ENCODE measurements around the gene NKAIN4.

Gene NKAIN4

DNA sequence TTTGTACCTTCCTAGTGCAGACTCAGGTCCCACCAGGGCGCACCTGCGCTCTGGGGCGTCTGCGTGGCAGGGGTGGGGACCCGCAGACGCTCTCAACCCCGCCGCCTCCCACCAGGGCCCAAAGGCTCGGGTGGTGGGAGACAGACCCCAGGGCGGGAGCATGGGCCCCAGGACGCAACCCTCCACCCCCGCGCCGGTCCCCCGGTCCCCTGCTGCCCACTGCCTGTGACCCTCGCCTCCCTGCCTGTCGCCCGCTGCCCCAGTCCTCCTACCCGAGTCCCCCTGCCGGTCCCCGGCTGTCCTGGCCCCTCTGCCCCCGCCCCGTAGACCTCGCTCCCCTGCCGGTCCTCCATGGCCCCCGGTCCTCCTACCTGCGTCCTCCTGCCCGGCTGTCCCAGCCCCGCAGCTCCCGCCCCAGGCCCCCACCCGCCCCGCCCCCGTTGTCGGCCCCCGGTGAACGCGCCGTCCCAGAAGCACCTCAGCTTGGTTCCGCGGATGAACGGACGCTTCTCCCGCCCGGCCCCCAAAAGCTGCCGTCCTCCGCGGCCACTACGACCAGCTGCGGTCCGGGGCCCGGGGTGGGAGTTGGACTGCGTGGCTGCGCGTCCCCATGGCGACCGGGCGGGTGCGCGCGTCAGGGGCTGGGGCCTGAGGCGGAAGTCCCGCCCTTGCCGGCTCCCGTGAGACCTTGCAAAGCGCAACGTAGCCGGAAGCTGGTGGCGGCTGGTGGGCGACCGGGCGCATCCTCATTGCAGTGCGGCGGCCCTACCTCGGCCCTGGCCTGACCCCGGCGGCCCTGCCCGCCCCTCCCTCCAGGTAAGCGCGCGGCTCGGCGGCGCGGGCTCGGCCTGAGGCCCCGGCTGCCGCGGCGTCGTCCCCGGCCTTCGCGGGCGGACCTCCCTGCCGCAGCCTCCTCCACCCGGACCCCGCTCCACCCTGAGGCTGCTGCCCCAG is 18.1 kb upstream of the NKAIN4 start, which contains the start of gene ARFGAP1:
TSS of gene ARFGAP1 (plus strand) at position 709 of the 954 bp plus-strand sequence. CDS start 2,768 bp downstream, outside the sequence.
- Histone ChIP-seq H3K27ac (peak within 1 kb of the TSS; percentile 70 to 83), H3K27me3 (peaks cover 0 to 13% of the 10 kb centered on the region in 2 donors), H3K36me3 (peaks cover 9 to 23% (median 18%) of the 10 kb centered on the region in 3 donors), H3K9me3 (no peaks in the 10 kb centered on the region), H3K4me3 (peak within 1 kb of the TSS; percentile 90 to 100), H3K4me1 (peaks cover 0 to 28% (median 23%) of the 10 kb centered on the region in 4 donors)
- TF ChIP-seq, protein P1, sequence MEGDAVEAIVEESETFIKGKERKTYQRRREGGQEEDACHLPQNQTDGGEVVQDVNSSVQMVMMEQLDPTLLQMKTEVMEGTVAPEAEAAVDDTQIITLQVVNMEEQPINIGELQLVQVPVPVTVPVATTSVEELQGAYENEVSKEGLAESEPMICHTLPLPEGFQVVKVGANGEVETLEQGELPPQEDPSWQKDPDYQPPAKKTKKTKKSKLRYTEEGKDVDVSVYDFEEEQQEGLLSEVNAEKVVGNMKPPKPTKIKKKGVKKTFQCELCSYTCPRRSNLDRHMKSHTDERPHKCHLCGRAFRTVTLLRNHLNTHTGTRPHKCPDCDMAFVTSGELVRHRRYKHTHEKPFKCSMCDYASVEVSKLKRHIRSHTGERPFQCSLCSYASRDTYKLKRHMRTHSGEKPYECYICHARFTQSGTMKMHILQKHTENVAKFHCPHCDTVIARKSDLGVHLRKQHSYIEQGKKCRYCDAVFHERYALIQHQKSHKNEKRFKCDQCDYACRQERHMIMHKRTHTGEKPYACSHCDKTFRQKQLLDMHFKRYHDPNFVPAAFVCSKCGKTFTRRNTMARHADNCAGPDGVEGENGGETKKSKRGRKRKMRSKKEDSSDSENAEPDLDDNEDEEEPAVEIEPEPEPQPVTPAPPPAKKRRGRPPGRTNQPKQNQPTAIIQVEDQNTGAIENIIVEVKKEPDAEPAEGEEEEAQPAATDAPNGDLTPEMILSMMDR (IDR thresholded peaks at IDR 0.05) = no peak
- intact Hi-C loops (cut with DNase I; ENCODE audit: low total_unique reads) = no loop called here
- DNase-seq = peak; percentile 84 to 93

DNA sequence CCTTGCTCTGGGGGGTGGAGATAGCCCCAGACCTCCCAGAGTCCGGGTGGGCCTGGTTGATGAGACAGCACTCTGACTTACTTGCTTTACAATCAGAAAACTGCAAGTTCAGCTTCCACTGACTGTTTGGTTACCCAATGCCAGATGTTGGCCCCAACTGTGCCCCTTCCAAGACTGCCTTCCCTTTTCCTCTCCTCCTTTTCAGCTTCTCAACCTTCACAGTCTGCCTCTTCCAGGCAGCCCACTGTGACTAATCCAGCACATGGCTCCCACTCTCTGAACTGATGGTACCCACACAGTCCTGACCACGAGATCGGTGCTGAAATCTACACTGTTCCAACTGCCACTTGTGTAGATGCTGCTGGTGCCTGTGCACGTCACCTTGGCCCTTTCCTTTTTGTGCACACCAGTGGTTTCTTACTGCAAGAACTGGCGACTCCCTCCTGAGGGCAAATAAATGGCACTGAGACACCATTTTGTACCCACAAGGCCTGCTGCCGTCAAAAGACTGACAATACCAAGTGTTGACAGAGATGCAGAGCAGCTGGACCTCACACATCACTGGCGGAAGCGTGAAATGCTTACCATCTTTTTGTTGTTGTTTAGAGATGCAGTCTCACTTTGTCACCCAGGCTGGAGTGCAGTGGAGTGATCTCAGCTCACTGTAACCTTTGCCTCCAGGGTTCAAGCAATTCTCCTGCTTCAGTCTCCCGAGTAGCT is 16.5 kb upstream of the NKAIN4 start:
- DNase-seq = no peak
- intact Hi-C loops (cut with DNase I; ENCODE audit: low total_unique reads) = no loop called here

DNA sequence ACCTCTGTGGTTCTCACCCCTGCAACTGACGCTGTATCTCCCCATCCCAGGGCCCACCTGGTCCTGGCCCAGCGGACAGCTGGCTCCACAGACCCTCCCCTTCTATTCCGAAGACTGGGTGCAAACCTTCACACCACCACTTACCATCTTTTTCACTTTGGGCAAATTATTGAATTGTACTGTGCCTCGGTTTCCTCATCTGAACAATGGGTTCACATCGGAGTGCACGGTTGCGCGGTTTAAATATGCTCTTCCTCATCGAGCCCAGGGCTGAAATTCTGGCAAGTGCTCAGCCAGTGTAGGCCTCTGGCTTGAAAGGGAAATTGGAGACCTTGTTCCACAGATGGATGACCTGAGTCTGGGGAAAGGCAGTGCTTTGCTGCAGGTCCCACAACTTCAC is 15.5 kb upstream of the NKAIN4 start:
- TF ChIP-seq, protein P1 (IDR thresholded peaks at IDR 0.05) = no peak
- Histone ChIP-seq H3K36me3 (no peaks in the 10 kb centered on the region), H3K27me3 (peaks cover 0 to 36% of the 10 kb centered on the region in 2 donors), H3K4me3 (no peak overlapping the region), H3K27ac (no peak overlapping the region), H3K9me3 (no peaks in the 10 kb centered on the region), H3K4me1 (peaks cover 0 to 23% (median 17%) of the 10 kb centered on the region in 4 donors)
- DNase-seq = no peak
- intact Hi-C loops (cut with DNase I; ENCODE audit: low total_unique reads) = no loop called here

More for the DNA sequence above, 16.5 kb upstream of the NKAIN4 start:
- Histone ChIP-seq H3K4me1 (peaks cover 0 to 28% (median 22%) of the 10 kb centered on the region in 4 donors), H3K4me3 (no peak overlapping the region), H3K27ac (no peak overlapping the region), H3K27me3 (peaks cover 0 to 27% of the 10 kb centered on the region in 2 donors), H3K9me3 (no peaks in the 10 kb centered on the region), H3K36me3 (peaks cover 0 to 7% (median 2%) of the 10 kb centered on the region in 3 donors)
- TF ChIP-seq, protein P1 (IDR thresholded peaks at IDR 0.05) = no peak

DNA sequence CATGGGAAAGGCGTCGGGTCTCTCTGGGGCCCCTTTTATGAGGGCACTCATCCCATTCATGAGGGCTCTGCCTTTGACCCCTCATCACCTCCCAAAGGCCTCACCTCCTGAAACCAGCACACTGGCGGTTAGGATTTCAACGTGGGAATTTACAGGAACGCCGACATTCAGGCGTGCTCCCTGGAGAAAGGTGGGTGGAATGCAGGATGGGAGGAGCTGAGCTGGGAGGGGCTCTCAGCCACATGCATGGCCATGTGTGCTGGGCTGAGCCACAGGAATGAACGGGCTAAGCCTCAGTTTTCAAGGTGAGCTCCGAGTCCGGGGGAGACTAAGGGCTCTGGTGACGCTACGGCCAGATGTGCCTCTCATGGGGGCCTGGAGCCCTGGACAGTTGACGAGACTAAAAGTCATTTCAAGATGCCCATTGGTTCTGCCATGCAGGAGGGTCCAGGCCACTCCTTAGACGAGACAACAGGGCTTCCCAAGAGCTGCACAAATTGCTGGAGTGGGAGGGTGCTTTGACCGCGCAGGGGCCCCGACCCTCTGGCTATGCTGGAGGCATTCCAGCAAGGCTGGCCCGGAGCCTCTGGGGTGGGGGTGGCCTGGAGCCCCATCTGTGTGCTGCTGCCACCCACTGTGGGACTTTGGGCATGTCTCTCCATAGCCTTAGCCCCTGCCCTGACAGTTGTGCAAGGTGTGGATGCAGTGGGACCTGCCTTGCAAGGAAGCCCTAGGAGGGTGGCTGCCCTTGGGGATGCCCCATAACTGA is 14.6 kb upstream of the NKAIN4 start:
- Histone ChIP-seq H3K27ac (no peak overlapping the region), H3K4me1 (peaks cover 0 to 15% (median 8%) of the 10 kb centered on the region in 4 donors), H3K36me3 (no peaks in the 10 kb centered on the region), H3K9me3 (no peaks in the 10 kb centered on the region), H3K27me3 (peaks cover 0 to 44% of the 10 kb centered on the region in 2 donors), H3K4me3 (no peak overlapping the region)
- intact Hi-C loops (cut with DNase I; ENCODE audit: low total_unique reads) = no loop called here
- DNase-seq = no peak
- TF ChIP-seq, protein P1 (IDR thresholded peaks at IDR 0.05) = no peak

DNA sequence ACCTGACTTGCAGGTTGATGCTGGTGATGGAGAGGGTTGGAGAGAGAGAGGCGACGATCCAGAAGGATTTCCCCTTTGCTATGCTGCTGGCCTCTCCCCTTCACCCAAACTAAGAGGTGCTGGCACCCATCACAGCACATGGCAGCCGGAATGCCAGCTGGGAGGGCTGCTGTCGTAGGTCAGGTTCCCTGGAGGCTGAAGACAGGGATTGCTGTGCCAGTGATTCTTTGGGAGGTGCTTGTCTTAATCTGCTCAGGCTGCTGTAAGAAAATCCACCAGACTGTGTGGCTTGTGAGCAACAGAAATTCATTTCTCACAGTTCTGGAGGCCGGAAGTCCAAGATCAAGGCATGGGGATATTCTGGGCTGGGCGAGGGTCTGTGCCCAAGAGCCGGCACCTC is 14.0 kb upstream of the NKAIN4 start:
- no peak overlapping the region for H3K4me3 ChIP-seq
- H3K4me1 ChIP-seq = peaks cover 0 to 9% (median 3%) of the 10 kb centered on the region in 4 donors
- TF ChIP-seq, protein P1 (IDR thresholded peaks at IDR 0.05) = no peak
- peaks cover 0 to 50% of the 10 kb centered on the region in 2 donors for H3K27me3 ChIP-seq
- no peaks in the 10 kb centered on the region for H3K9me3 ChIP-seq
- H3K36me3 ChIP-seq = no peaks in the 10 kb centered on the region
- DNase-seq = no peak
- intact Hi-C loops (cut with DNase I; ENCODE audit: low total_unique reads) = no loop called here
- H3K27ac ChIP-seq = no peak overlapping the region

Data from tibial artery (tissue), 4 donors.